K562 (cell line): ENCODE results near the gene CHAT. TPM values are rescaled to one million over a fixed set of nuclear protein-coding genes. Genes with fewer than 3 reads are reported as not detected.

Experiments
- AFF1 ChIP-seq, 2 experiments: fragments of 450-650 bp; IDR thresholded peaks; 2 replicates each; pipeline ENCODE4 v1.6.1; 2018; ENCODE audit warnings: mild to moderate bottlenecking in 2 of 2, low read depth in 1 of 2; ENCODE audit not compliant: partially characterized antibody in 2 of 2
- GABPB1 ChIP-seq: sonication (generic); formaldehyde crosslinking; IDR thresholded peaks from 2 replicates; pipeline ENCODE4 v1.8.0; 2022; ENCODE audit warnings: mild to moderate bottlenecking, missing genetic modification reagents
- HNRNPH1 ChIP-seq: fragments of 200-400 bp; formaldehyde crosslinking; optimal IDR thresholded peaks from 2 replicates; pipeline ENCODE3; 2017; ENCODE audit warnings: low read depth, mild to moderate bottlenecking, low read length, moderate library complexity
- KDM1A ChIP-seq, 2 experiments: fragments of 450-650 bp; IDR thresholded peaks; 2 replicates each; pipeline ENCODE4 v1.6.1; 2016; ENCODE audit warnings: mild to moderate bottlenecking in 2 of 2
- RBM14 ChIP-seq: fragments of 200-400 bp; formaldehyde crosslinking; IDR thresholded peaks from 2 replicates; pipeline ENCODE4 v1.6.1; 2018; ENCODE audit warnings: low read depth, mild to moderate bottlenecking, low read length, moderate library complexity, borderline replicate concordance; ENCODE audit not compliant: insufficient read depth
- RBM22 ChIP-seq: fragments of 200-400 bp; formaldehyde crosslinking; IDR thresholded peaks from 2 replicates; pipeline ENCODE4 v1.6.1; 2018; ENCODE audit warnings: low read length, low read depth; ENCODE audit not compliant: poor library complexity, severe bottlenecking
- polyA plus RNA-seq, 8 experiments: library from polyadenylated mRNA; depleted of rRNA in 4 of 8; stranded (reverse) in 5 of 8; unstranded in 3 of 8; fragments of >200 nt; fragmentation: Nextera tagmentation in 2 of 8; fragmentation: Illumina TruSeq in 1 of 8; extraction: Ambion mirVana in 2 of 8; extraction: Trizol in 1 of 8; gene quantifications; 2 replicates each; pipeline versions ENCODE4 v1.2.1 to v1.2.3, GENCODE V29; 2011 to 2014; ENCODE audit warnings: inconsistent platforms in 1 of 8, missing spikeins in 1 of 8
- total RNA-seq, 7 experiments: library from RNA; depleted of rRNA in 6 of 7; stranded (reverse); fragments of >200 nt in 6 of 7; fragmentation: Illumina TruSeq in 2 of 7; extraction: Trizol in 2 of 7; gene quantifications; 2 replicates each; pipeline versions ENCODE4 v1.2.1 to v1.2.3, GENCODE V29; 2011 to 2021; ENCODE audit warnings: low replicate concordance in 1 of 7
- TF ChIP-seq, protein P1 (sequence below), 2 experiments: fragments of 450-650 bp in 1 of 2; sonication (generic) in 1 of 2; formaldehyde crosslinking; conservative IDR thresholded peaks; 2 replicates each; pipeline versions ENCODE4 v1.4.0 to v1.8.1; 2020 to 2022; ENCODE audit warnings: mild to moderate bottlenecking in 1 of 2, missing genetic modification reagents in 1 of 2

CHAT gene
- total and polyA plus RNA-seq, 9 of the 15 experiments (the other 6 are each of a cell fraction or from before 2014, with no cell fraction given), result not detected

DNA sequence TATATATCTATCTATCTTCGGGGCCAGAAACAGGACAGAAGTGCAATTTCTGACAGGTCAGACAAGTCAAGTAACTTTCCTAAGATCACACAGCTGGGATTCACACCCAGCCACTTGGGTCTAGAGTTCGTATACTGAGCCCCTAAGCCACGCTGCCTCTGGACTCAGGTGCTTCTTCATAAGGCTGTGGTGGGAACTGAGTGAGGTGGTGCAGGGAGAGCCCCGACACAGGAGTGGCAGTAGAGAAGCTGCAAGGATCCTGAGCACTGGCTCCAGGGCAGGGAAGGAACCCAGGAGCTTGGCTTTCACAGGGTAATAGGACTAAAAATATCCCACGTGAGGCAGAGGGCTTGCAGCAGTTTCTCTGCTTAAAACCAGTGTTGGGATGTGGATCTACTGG is 99.4 kb downstream of the CHAT start (continued):
- TF ChIP-seq AFF1 (IDR thresholded peaks at IDR 0.05; ENCODE audit: low read depth in 1 of 2, partially characterized antibody in 2 of 2) (no peak), RBM14 (no peak), GABPB1 (no peak), KDM1A (IDR thresholded peaks at IDR 0.05) (no peak), HNRNPH1 (no peak), RBM22 (no peak)
- TF ChIP-seq, protein P1, sequence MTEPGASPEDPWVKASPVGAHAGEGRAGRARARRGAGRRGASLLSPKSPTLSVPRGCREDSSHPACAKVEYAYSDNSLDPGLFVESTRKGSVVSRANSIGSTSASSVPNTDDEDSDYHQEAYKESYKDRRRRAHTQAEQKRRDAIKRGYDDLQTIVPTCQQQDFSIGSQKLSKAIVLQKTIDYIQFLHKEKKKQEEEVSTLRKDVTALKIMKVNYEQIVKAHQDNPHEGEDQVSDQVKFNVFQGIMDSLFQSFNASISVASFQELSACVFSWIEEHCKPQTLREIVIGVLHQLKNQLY (CRISPR knock-in tag; conservative IDR thresholded peaks at IDR 0.05), result no peak

Other genes with a start within 250 kb of the CHAT start
- not detected in 2 replicates for gene DRGX, start 217.9 kb upstream of the CHAT start, total RNA-seq (2014; rRNA removed)
- not detected in 2 replicates for gene DRGX, start 217.9 kb upstream of the CHAT start, total RNA-seq (2014; rRNA removed; fragmentation: Illumina TruSeq; extraction: Trizol)
- gene DRGX, start 217.9 kb upstream of the CHAT start, total RNA-seq (2015; rRNA removed; fragmentation: Illumina TruSeq; extraction: Trizol), result not detected in 2 replicates
- not detected in 2 replicates for gene DRGX, start 217.9 kb upstream of the CHAT start, total RNA-seq (2021)
- gene DRGX, start 217.9 kb upstream of the CHAT start, polyA plus RNA-seq (2011; rRNA removed), result not detected in 2 replicates
- not detected in 2 replicates for gene DRGX, start 217.9 kb upstream of the CHAT start, polyA plus RNA-seq (2014; fragmentation: Illumina TruSeq; extraction: Trizol)
- not detected for gene DRGX, start 217.9 kb upstream of the CHAT start, polyA plus RNA-seq (2014; fragmentation: Nextera tagmentation; extraction: Ambion mirVana)
- gene DRGX, start 217.9 kb upstream of the CHAT start, polyA plus RNA-seq (2014; rRNA removed), result not detected in 2 replicates
- 7.1 and 7.8 TPM in 2 replicates for gene ERCC6, start 74.9 kb upstream of the CHAT start, total RNA-seq (2014; rRNA removed)
- gene ERCC6, start 74.9 kb upstream of the CHAT start, total RNA-seq (2014; rRNA removed; fragmentation: Illumina TruSeq; extraction: Trizol), result 13.6 and 13.8 TPM in 2 replicates
- gene ERCC6, start 74.9 kb upstream of the CHAT start, total RNA-seq (2015; rRNA removed; fragmentation: Illumina TruSeq; extraction: Trizol), result 11.5 and 11.8 TPM in 2 replicates
- 15.7 and 17.3 TPM in 2 replicates for gene ERCC6, start 74.9 kb upstream of the CHAT start, total RNA-seq (2021)
- 17.0 and 17.7 TPM in 2 replicates for gene ERCC6, start 74.9 kb upstream of the CHAT start, polyA plus RNA-seq (2011; rRNA removed)
- 9.1 and 11.6 TPM in 2 replicates for gene ERCC6, start 74.9 kb upstream of the CHAT start, polyA plus RNA-seq (2014; fragmentation: Illumina TruSeq; extraction: Trizol)
- gene ERCC6, start 74.9 kb upstream of the CHAT start, polyA plus RNA-seq (2014; fragmentation: Nextera tagmentation; extraction: Ambion mirVana), result 10 to 100 TPM in 1 of 2 experiments, 1 to 10 TPM in 1; 7.8 to 13.4 TPM
- 7.2 and 9.9 TPM in 2 replicates for gene ERCC6, start 74.9 kb upstream of the CHAT start, polyA plus RNA-seq (2014; rRNA removed)
- gene SLC18A3, start 3.7 kb upstream of the CHAT start, total RNA-seq (2014; rRNA removed), result not detected in 2 replicates
- gene SLC18A3, start 3.7 kb upstream of the CHAT start, total RNA-seq (2014; rRNA removed; fragmentation: Illumina TruSeq; extraction: Trizol), result not detected in 2 replicates
- not detected in 2 replicates for gene SLC18A3, start 3.7 kb upstream of the CHAT start, total RNA-seq (2015; rRNA removed; fragmentation: Illumina TruSeq; extraction: Trizol)
- gene SLC18A3, start 3.7 kb upstream of the CHAT start, total RNA-seq (2021), result not detected in 2 replicates
- not detected in 2 replicates for gene SLC18A3, start 3.7 kb upstream of the CHAT start, polyA plus RNA-seq (2011; rRNA removed)
- gene SLC18A3, start 3.7 kb upstream of the CHAT start, polyA plus RNA-seq (2014; fragmentation: Illumina TruSeq; extraction: Trizol), result not detected in 2 replicates
- gene SLC18A3, start 3.7 kb upstream of the CHAT start, polyA plus RNA-seq (2014; fragmentation: Nextera tagmentation; extraction: Ambion mirVana), result not detected
- not detected in 2 replicates for gene SLC18A3, start 3.7 kb upstream of the CHAT start, polyA plus RNA-seq (2014; rRNA removed)
- not detected in 2 replicates for gene C10orf53, start 65.6 kb downstream of the CHAT start, total RNA-seq (2014; rRNA removed)
- not detected in 2 replicates for gene C10orf53, start 65.6 kb downstream of the CHAT start, total RNA-seq (2014; rRNA removed; fragmentation: Illumina TruSeq; extraction: Trizol)
- not detected in 2 replicates for gene C10orf53, start 65.6 kb downstream of the CHAT start, total RNA-seq (2015; rRNA removed; fragmentation: Illumina TruSeq; extraction: Trizol)
- not detected in 2 replicates for gene C10orf53, start 65.6 kb downstream of the CHAT start, total RNA-seq (2021)
- not detected in 2 replicates for gene C10orf53, start 65.6 kb downstream of the CHAT start, polyA plus RNA-seq (2011; rRNA removed)
- gene C10orf53, start 65.6 kb downstream of the CHAT start, polyA plus RNA-seq (2014; fragmentation: Illumina TruSeq; extraction: Trizol), result not detected in 2 replicates
- gene C10orf53, start 65.6 kb downstream of the CHAT start, polyA plus RNA-seq (2014; fragmentation: Nextera tagmentation; extraction: Ambion mirVana), result not detected
- not detected in 2 replicates for gene C10orf53, start 65.6 kb downstream of the CHAT start, polyA plus RNA-seq (2014; rRNA removed)
- 0.94 and 0.95 TPM in 2 replicates for gene OGDHL, start 148.3 kb downstream of the CHAT start, total RNA-seq (2014; rRNA removed)
- gene OGDHL, start 148.3 kb downstream of the CHAT start, total RNA-seq (2014; rRNA removed; fragmentation: Illumina TruSeq; extraction: Trizol), result 0.45 and 0.51 TPM in 2 replicates
- gene OGDHL, start 148.3 kb downstream of the CHAT start, total RNA-seq (2015; rRNA removed; fragmentation: Illumina TruSeq; extraction: Trizol), result 0.72 and 0.91 TPM in 2 replicates
- gene OGDHL, start 148.3 kb downstream of the CHAT start, total RNA-seq (2021), result 1.4 and 1.8 TPM in 2 replicates
- 1.5 and 1.8 TPM in 2 replicates for gene OGDHL, start 148.3 kb downstream of the CHAT start, polyA plus RNA-seq (2011; rRNA removed)
- 0.80 and 1.2 TPM in 2 replicates for gene OGDHL, start 148.3 kb downstream of the CHAT start, polyA plus RNA-seq (2014; fragmentation: Illumina TruSeq; extraction: Trizol)
- under 1 TPM; 0.01 to 0.15 TPM for gene OGDHL, start 148.3 kb downstream of the CHAT start, polyA plus RNA-seq (2014; fragmentation: Nextera tagmentation; extraction: Ambion mirVana)
- gene OGDHL, start 148.3 kb downstream of the CHAT start, polyA plus RNA-seq (2014; rRNA removed), result 1.5 and 1.7 TPM in 2 replicates